Hematopoietic multipotent progenitor cell treated with erythropoietin and hydrocortisone succinate and interleukin-3 and kit ligand, for 4 days (in vitro differentiated cells): ENCODE data around the gene MARCHF10.
A peak's percentile ranks its signal among the peaks of the same experiment; 100 is the strongest.

Experiments used
- DNase-seq: peaks from one replicate; pipeline ENCODE4 v3.0.0-alpha.2; 2015

The MARCHF10 gene

DNA sequence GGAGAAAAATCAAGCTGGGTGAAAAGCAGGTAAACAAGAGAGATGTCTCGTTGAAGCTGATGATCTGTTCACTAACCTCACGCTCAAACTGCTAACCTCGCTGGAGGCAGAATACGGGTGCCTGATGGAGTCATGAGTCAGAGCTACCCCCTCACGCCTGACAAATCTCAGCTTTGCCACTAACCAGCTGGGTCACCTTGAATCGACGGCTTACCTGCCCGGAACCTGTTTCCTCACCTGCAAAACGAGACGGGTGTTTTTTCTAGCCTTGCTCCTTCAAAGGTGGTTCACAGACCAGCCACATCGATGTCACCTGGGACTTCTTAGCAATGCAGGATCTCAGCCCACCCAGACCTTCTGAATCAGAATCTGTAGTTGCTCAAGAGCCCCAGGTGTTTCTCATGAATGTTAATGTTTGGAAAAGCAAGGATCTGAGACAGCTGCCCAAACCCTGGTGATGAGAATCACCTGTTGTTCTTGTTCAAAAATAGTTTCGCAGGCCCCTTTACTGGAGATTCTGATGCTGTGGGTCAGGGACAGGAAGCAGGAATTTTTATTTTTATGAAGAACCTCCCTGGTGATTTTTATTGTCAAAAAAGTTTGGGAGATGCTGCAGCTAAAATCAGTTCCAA lies 56.9 kb downstream of the MARCHF10 start:
- no peak for DNase-seq

DNA sequence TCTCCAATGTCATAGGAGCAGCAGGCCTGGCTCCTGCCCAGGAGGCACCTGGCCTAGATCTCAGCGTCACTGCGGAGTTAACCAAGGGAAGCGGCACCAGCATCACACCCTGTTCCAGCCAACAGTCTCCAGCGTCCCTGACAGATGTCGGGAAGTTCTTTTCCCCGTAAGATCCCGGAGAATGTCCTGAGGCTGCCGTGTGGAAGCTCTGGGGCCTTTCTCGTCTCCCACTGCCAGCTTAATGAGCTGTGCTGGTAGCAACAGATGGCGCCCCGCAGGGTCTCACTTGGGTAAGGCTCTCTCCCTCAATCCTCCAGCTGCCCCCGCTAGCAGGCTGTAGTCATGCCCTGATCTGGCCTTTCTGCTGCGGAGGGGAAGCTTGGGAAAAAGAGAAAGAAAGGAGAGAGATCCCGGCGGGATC lies 57.5 kb downstream of the MARCHF10 start:
- DNase-seq, result no peak

DNA sequence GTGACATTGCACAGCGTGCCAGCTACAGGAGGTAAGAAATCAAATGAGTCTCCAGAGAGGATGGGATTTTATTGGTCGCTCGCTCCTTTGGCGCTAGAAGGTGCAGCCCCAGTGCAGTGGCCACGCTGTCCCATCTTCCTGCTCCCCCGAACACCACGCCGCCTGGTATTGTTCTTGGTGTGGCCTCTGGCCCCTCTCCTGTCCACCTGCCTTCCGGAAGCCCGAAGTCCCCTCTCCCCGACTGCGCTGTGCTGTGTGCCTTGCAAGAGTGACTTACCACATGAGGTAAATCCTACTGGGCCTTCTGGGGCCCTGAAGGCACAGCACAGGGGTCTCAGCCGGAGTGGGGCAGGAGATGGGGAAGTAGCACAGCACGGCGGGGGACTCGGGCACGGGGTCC lies 58.2 kb downstream of the MARCHF10 start:
- no peak for DNase-seq

DNA sequence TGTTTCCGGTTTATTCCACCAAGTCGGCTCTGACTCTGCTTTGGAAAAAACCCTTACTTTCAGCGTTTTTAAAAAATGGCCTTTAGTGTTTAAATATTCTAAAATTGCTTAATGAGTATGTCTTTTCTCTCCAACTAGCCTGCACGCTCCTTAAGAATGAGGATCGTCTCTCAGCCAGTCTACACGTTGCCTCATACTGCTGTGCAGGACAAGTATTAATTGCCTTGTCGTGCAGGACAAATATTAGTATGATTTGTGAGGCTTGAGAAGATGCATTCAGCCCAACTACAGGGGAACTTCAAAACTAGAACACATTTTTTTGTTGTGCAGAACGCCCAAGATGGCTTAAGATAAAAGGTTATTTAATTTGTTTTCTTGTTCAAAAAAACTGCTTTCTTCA lies 61.2 kb downstream of the MARCHF10 start:
- no peak for DNase-seq

DNA sequence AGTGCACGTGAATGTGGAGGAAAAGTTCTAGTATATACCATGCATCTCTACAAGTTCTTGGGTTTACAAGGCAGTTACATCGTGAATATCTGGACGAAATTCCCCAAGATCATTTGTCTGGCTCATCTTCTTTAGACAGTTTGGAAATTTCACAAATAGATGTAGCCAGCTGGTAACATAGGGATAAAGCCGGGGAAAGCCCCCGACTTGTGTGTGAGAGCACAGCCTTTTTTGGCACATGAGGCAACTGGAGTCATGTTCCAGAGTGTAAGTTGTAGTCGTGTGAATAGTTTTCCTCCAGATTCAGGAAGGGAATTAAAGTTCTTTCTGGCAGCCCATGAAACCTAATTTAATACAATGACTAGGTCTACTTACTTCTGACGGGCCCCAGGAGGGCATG lies 62.3 kb downstream of the MARCHF10 start:
- DNase-seq, result no peak

DNA sequence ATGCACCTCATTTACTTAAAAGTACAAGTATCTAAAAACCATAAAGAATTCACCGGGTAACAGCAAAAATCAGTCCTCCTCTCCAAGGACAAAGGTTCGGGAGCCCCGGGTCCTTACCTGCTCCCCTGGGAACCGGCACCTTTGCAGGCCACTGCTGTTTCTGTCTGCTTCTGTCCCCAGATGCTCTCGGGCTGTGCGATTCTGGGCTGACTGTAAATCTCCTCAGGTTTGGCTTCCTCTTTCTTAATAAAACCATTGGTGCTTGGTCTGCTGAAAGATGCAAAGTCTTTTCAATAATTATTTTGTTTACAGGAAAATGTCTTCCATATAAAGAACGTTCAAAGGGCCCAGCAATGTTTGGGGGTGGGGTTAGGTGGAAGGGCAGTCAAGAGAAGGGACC lies 63.9 kb downstream of the MARCHF10 start:
- DNase-seq, result no peak

DNA sequence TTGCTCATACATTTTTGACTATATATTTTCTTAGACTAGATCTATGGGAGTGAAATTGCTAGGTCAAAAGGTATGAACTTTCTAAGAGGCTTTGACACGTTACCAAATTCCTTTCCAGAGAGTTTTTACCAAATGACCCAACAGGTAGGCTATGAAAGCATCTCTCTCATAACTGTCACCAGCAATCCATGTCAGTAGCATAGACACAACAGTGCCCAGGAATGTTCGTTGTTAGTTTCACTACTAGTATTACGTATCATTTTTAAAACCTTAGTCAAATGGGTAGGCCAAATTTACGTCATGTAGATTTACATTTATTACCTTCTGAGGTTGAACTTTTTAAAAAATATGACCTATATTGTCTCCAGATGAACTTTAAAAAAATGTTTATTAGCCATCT lies 66.8 kb downstream of the MARCHF10 start:
- DNase-seq, result no peak

DNA sequence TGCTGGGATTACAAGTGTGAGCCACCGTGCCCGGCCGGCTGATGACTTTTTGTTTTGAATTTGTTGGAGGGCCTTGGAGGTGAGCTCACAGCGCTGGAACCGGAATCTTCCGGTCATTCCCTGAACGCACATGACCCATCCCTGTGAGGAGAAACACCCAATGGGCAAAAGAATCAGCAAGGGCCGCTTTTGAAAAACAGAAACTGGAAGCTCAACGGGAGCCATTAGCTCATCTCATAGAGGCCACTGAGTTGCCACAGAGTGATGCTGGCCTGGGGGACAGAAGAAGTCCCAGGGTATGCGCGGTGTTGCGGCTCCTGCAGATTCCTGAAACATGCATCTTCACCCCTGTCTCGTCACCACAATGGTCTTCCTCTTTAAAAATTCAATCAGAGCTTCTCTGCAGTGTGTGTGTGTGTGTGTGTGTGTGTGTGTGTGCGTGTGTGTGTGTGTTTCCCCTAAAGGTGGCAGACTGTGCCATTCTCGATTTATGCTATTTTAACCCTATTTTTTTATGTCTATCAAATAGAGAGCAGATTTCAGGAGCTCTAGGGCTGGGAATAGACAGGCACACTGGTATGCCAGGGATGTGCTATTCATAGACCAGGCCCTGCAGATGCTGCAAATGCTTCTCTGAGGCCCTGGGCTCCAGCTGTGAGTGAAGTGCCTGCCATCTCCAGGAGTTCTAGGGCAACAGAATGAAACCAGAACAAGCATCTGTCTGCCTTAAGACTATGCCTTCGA lies 68.3 kb downstream of the MARCHF10 start:
- DNase-seq, result no peak

DNA sequence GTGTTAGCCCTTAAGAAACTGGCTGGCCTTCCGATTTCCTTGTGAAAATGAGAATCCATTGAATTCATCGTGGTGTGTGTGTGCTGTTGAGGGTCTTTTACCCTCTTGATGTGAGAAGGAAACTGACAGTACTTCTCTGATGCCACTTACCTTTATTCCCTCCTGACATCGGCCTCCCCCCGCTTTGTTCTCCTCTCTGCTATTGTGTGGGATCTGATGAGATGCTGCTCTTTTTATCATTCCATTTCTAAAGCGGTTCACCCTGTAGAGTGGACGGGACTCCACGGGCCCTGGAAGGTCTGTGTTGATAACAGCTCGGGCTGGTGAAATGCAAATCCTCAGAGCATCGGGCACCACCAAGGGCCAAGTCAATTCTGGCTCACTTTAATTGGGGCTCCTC lies 69.8 kb downstream of the MARCHF10 start:
- no peak for DNase-seq

DNA sequence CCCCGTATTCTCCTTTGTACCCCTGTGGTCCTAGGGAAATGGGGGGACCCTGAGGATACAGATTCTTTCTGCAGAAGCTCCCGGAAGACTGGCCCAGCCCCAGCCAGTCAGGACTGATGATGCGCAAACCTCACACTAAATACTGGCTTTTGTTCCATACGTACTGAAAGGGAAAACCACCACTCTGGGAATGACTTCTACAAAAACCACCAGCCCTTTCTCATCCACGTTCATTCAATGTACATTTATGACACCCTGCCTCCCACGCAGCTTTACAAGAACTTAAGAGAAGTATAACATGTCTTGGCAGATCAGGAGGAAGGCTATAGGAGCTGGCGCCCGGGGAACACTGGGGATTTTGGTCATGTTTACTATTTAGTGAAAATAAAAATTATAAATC lies 70.6 kb downstream of the MARCHF10 start:
- no peak for DNase-seq

DNA sequence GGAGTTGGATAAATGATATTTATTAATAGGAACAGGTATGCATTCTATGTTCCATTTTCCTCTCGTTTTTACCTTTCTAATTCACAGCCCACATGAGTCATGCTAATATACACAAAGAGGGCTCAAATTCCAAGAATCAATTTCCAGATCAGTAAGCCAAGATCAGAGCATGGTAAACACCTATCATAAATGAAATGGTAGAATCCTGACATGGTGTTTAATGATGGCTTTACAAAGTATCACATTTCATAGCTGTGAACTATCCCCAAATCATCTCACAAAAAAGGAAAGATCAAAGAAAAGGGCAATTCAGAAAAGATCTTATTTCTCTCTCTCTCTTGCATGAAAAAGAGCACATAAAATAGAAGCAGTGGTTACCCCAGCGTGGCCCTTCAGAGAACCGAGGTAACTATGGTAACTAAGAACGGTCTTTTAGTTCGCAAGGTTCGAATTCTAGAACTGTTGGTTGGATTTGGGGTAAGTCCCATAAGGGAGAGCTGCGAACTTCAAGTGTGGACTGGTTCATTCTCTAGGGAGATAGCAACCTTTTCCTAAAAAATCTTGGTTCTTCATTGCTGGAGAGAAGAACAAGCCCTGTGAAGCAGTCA lies 73.0 kb downstream of the MARCHF10 start:
- no peak for DNase-seq

DNA sequence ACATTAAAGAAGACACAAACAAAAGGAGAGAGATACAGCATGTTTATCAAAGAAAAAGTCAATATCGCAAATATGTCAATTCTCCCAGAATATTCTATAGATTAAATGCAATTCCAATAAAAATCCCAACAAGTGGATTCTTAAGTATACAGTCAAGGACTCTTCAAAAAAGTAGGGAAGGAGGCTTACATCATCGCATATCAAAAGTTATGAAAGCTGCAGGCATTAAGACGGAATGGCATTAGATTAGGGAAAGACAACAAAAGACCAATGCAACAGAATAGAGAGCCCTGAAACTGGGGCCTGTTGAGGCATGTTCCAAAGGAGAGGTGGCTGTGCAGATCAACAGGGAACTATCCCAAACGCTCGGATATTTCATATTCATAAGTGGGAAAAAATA lies 76.0 kb downstream of the MARCHF10 start:
- DNase-seq, result no peak

DNA sequence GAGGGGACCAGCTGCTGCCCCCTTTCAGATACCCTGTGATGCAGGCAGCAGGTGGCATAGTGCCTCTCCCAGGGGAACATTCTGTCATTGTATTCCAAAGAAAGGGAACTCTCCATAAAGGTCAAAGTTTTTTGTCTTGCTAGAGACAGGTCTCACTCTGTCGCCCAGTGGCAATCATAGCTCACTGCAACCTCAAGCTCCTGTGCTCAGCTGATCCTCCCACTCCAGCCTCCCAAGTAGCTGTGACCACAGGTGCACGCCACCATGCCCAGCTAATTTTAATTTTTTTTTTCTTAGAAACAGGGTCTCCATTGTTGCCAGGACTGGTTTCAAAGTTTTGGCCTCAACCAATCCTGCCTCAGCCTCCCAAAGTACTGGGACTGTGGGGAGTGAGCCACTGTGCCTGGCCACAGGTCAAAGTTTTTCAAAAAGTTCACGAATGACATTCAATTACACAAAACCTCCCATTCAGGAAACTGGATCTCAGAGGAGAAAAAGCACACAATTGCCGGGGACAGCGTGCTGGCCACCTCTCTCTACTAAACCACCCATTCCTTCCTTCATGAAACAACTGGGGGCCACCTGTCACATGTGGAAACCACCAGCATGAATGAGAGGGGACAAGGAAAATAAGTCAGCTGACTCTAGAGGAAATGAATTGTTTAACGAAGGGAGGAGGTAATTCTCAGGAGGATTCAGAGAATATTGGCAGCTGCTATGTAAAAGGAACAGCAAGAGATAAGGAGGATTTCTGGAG lies 80.0 kb downstream of the MARCHF10 start:
- no peak for DNase-seq

DNA sequence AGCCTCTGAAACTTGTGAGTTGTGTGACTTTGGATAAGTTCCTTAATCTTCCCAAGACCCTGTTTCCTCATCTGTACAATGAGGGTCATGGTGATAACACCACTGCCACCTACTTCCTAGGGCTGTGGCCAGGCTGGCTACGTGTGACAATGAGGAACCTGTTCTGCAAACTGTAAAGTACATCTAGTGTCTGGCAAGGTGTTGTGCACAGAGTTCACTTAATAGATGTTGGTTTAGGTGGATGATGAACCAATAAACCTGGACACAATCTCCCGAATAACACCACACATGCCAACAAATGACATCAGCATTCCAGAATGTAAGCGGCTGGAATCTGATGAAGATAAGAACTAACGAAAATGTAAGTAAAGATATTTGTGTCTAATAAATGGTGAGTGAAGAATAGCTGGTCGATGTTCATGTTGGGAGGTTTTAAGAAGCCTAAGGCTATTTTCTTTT lies 82.3 kb downstream of the MARCHF10 start:
- DNase-seq, result peak; percentile 70

DNA sequence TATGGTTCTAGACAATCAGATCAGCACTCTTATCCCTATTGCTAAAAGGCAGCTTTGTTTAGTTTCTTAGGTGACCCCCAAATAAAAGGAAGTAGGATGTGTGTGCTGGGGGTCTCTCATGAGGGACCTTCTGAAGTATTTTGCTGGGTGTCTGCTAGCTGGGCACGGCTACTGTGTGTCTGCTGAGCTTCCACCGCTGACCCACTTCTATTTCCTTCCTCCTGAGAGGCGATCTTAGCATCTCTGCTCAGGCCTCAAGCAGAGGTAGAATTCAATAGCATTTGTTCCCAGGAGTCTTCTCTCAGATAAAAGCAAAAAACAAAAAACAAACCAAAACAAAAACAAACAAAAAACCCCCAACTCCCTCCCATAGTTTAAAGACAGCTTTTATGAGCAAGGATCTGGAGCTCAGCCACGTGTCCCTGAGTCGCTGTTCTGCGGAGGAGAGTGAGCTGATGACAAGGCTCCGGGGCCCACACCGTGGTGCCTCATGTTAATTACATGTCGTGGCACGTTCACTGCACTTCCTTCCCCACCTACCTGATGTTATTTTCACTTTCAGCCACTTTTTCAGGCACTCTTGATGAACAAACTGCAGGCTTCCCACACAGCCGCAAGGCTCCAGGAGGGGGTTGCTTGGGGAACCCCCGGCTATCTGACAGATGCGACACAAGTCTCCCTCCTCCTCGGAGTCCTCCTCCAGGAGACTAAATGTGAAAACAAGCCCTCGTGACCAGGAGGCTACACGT lies 83.5 kb downstream of the MARCHF10 start:
- DNase-seq, result peak; percentile 59

DNA sequence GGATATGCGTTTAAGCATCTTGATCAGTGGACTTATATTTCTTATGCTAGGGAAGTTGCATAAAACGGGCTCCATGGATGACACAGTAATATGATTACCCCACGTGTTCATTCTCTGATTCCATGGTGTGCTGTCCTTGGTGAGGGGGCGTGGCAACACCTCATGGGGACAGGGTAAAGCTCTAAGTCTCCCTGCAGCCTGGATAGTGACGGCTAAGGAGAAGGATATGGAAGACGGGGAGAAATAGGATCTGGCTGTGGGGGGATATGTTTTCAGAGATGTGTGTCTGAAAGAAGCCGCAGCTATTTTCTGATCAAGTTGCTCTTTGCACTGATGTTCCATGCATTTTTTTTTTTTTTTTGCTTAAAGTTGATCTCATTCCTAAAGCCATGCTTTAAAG lies 84.3 kb downstream of the MARCHF10 start:
- no peak for DNase-seq

DNA sequence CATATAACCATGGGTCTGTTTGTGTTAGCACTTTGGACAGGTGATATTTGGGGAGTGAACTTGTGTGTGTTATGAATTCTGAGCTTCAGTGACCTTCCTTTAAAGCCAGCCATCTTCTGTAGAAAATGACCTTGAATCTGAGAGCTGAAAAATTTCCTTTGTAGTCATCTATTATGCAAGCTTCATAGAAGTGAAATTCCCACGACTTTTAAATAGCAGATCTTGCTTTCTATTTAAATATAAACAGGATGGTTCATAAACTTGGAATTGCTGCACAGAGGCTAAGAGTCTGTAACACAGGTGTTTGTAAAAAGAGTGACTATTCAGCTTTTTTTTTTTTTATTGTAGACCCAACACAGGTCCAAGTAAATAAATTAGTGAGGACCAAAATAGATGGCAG lies 85.5 kb downstream of the MARCHF10 start:
- DNase-seq, result no peak

DNA sequence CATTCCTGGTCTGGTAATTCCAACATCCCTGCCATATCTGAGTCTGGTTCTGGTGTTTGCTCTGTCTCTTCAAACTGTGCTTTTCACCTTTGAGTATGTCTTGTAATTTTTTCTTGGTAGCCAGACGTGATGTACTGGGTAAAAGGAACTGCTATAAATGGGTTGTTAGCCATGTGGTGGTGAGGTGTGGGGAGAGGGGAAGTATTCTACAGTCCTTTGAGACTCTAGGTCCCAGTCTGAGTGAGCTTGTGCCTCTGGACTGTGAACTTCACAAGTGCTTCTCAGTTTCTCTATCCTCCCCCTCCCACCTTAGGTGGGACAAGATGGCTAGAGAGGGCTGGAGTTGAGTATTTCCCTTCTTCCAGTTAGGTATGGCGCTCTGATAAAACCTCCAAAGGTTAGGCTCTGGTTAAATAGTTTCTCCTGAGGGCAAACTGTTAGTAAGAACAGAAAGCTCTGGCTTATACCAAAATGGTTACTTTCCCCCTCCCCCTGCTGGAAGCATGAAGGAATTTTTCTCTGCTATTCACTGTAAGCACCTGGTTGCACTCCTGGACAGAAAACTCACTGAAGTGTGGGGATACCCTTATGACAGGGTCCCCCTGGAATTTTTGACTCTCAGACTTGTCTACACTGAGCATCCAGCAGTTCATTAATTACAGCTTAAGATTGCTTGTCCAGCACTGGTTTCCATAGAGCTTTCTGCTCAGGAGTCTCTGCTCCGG lies 87.8 kb downstream of the MARCHF10 start:
- peak; percentile 46 for DNase-seq

DNA sequence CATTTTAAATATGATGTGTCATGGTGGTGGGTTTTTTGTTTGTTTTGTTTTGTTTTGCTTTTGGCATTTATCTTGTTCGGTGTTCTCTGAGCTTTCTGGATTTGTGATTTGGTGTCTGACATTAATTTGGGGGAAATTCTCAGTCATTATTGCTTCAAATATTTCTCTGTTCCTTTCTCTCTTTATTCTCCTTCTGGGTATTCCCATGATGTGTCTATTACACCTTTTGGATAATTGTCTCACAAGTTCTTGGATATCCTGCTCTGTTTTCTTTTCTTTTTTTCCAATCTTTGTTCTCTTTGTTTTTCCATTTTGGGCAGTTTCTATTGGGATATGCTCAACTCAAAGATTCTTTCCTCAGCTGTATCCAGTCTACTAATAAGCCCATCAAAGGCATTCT lies 88.5 kb downstream of the MARCHF10 start:
- no peak for DNase-seq

DNA sequence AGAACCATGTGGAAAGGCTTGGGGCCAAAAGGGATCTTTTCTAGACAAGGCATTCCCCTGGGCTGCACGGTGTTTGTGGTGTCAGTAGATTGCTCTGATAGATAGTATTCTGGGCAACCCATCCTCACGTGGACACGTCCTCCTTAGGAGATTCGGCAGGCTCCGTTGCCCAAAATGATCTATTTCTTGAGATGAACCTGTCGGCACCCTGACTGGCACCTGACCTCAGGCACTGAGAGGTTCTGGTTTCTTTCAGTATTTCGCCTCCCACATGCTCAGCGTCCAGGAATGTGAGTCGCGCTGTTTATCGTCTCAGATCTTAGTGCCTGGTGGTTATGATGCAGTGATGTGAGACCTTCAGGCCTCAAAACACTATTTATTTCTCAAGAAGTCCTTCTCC lies 89.7 kb downstream of the MARCHF10 start:
- no peak for DNase-seq

DNA sequence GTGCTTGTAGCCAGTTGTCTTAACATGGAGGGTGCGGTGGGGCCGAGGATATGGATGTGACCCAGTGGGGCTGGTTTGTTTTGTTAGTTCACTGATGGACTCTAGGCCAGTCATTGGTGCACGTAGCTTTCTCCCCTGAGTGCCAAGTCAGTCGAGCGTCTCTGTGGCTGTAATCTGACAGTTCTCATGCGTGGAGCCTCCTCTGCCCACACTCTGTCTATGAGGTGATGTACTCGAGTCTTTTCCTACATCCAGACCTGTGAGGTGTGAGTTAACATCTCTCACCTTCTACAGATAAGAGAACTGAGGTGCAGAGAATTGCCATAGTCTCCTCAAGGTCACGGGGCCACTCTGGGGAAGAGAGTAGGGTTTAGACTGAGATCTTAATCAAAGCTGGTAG lies 90.2 kb downstream of the MARCHF10 start:
- no peak for DNase-seq

DNA sequence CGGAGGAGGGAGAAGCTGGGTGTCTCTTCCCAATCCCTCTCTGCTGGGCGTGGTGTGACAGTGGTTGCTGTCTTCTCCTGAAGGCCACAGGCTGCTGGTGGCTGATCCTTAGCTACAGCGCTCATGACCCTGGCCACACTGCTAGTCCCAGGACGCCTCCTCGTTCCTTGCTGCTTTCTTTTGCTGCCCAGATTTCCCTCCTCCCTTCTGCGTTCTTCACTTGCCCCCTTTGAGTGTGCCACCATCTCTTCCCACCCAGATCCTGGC lies 90.6 kb downstream of the MARCHF10 start:
- DNase-seq, result no peak
